Loucy (cell line): ENCODE results near the gene DCAF11.

Experiments
- H2AFZ ChIP-seq: fragments of 200-600 bp; sonication (generic); 2 replicates; pipeline ENCODE4 v1.6.0; 2016; ENCODE audit warnings: antibody characterized with exemption, mild to moderate bottlenecking, low read length, moderate library complexity
- H3F3A ChIP-seq: fragments of 200-600 bp; 2 replicates; pipeline ENCODE4 v1.6.0; 2016; ENCODE audit warnings: antibody characterized with exemption, low read depth, mild to moderate bottlenecking
- H3K27me3 ChIP-seq: fragments of 200-600 bp; sonication (generic); 2 replicates; pipeline ENCODE4 v1.6.1; 2014; ENCODE audit warnings: low read length, mild to moderate bottlenecking; ENCODE audit not compliant: insufficient read depth, poor library complexity, severe bottlenecking
- H3K36me3 ChIP-seq: fragments of 200-600 bp; sonication (generic); 2 replicates; pipeline ENCODE4 v1.6.1; 2016; ENCODE audit warnings: low read length; ENCODE audit not compliant: insufficient read depth
- H3K4me1 ChIP-seq: fragments of 200-600 bp; sonication (generic); 2 replicates; pipeline ENCODE4 v1.5.1; 2014; ENCODE audit warnings: low read length, mild to moderate bottlenecking; ENCODE audit not compliant: insufficient read depth, poor library complexity, severe bottlenecking
- H3K4me2 ChIP-seq: fragments of 200-600 bp; sonication (generic); 2 replicates; pipeline ENCODE4 v1.6.0; 2014; ENCODE audit warnings: antibody characterized with exemption, low read length, low read depth, mild to moderate bottlenecking; ENCODE audit not compliant: poor library complexity, severe bottlenecking
- H3K4me3 ChIP-seq: fragments of 200-600 bp; sonication (generic); 2 replicates; pipeline ENCODE4 v1.5.1; 2014; ENCODE audit warnings: low read length, mild to moderate bottlenecking, mixed read lengths; ENCODE audit not compliant: poor library complexity, severe bottlenecking
- H3K79me2 ChIP-seq: fragments of 200-600 bp; sonication (generic); 2 replicates; pipeline ENCODE4 v1.6.1; 2014; ENCODE audit warnings: low read length; ENCODE audit not compliant: insufficient read depth
- H3K9ac ChIP-seq: fragments of 200-600 bp; sonication (generic); 2 replicates; pipeline ENCODE4 v1.6.0; 2014; ENCODE audit warnings: mild to moderate bottlenecking, low read depth, low read length, moderate library complexity; ENCODE audit not compliant: poor library complexity, severe bottlenecking
- H3K9me2 ChIP-seq: fragments of 200-600 bp; sonication (generic); replicated peaks from 2 replicates; pipeline ENCODE4 v1.6.1; 2016; ENCODE audit warnings: low read depth, low read length, mixed read lengths
- H3K9me3 ChIP-seq: fragments of 200-600 bp; sonication (generic); 2 replicates; pipeline ENCODE4 v1.6.1; 2014; ENCODE audit warnings: mild to moderate bottlenecking, antibody characterized with exemption, low read length, low read depth; ENCODE audit not compliant: insufficient read depth
- H4K20me1 ChIP-seq: fragments of 200-600 bp; sonication (generic); 2 replicates; pipeline ENCODE4 v1.6.0; 2014; ENCODE audit warnings: antibody characterized with exemption, low read length, mild to moderate bottlenecking; ENCODE audit not compliant: insufficient read depth, poor library complexity, severe bottlenecking
- EZH2phosphoT487 ChIP-seq: fragments of 200-600 bp; IDR thresholded peaks from 2 replicates; pipeline ENCODE4 v1.6.1; 2018; ENCODE audit warnings: antibody characterized with exemption, mild to moderate bottlenecking, moderate library complexity, borderline replicate concordance
- TF ChIP-seq, protein P1 (sequence below): fragments of 200-600 bp; sonication (generic); conservative IDR thresholded peaks from 2 replicates; pipeline ENCODE4 v1.5.1; 2014; ENCODE audit warnings: mild to moderate bottlenecking, antibody characterized with exemption, low read length

Gene DCAF11

DNA sequence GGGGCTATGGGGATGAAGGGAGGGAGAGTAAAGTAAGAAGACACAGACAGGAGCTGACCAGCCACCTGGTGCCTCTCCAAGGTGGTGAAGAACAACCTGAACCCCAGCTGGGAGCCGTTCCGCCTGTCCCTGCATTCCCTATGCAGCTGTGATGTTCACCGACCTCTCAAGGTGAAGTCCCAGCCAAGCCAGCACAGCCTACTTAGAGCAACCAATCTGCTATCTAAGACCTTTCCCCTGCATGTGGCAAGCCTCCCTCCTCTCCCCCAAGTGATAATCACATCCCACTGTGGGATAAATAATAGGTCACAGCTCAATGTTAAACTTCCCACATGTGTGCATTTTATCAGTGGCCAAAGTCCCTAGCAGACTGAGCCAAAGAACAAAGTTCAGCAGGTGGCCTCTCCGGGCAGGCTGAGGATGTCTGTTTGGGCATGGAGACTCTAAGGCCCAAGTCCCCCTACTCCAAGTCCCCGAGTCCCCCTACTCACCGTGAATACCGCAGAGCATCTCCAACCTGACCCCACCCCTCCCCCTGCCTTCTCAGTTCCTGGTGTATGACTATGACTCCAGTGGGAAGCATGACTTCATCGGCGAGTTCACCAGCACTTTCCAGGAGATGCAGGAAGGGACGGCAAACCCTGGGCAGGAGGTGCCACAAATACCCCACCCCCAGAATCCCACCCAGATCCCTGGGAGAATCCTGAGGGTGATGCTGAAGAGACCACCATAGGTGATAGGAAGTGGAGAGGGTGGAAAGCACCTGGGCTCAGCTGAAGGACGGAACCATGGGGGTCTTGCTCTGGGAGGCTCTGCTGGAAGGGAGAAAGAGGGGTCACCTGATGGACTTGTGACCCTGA, 39.7 kb upstream of the DCAF11 start:
- Histone ChIP-seq H3F3A (no peaks in the 10 kb centered on the region), H3K36me3 (no peaks in the 10 kb centered on the region), H3K4me2 (no peak overlapping the region), H2AFZ (no peak overlapping the region), H4K20me1 (no peaks in the 10 kb centered on the region), H3K9me2 (no peaks in the 10 kb centered on the region), H3K9me3 (no peaks in the 10 kb centered on the region), H3K9ac (no peak overlapping the region), H3K27me3 (no peaks in the 10 kb centered on the region), H3K79me2 (no peaks in the 10 kb centered on the region), H3K4me1 (peaks cover 5% of the 10 kb centered on the region), H3K4me3 (no peak overlapping the region)
- TF ChIP-seq, protein P1, sequence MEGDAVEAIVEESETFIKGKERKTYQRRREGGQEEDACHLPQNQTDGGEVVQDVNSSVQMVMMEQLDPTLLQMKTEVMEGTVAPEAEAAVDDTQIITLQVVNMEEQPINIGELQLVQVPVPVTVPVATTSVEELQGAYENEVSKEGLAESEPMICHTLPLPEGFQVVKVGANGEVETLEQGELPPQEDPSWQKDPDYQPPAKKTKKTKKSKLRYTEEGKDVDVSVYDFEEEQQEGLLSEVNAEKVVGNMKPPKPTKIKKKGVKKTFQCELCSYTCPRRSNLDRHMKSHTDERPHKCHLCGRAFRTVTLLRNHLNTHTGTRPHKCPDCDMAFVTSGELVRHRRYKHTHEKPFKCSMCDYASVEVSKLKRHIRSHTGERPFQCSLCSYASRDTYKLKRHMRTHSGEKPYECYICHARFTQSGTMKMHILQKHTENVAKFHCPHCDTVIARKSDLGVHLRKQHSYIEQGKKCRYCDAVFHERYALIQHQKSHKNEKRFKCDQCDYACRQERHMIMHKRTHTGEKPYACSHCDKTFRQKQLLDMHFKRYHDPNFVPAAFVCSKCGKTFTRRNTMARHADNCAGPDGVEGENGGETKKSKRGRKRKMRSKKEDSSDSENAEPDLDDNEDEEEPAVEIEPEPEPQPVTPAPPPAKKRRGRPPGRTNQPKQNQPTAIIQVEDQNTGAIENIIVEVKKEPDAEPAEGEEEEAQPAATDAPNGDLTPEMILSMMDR: no peak
- TF ChIP-seq EZH2phosphoT487: no peak

DNA sequence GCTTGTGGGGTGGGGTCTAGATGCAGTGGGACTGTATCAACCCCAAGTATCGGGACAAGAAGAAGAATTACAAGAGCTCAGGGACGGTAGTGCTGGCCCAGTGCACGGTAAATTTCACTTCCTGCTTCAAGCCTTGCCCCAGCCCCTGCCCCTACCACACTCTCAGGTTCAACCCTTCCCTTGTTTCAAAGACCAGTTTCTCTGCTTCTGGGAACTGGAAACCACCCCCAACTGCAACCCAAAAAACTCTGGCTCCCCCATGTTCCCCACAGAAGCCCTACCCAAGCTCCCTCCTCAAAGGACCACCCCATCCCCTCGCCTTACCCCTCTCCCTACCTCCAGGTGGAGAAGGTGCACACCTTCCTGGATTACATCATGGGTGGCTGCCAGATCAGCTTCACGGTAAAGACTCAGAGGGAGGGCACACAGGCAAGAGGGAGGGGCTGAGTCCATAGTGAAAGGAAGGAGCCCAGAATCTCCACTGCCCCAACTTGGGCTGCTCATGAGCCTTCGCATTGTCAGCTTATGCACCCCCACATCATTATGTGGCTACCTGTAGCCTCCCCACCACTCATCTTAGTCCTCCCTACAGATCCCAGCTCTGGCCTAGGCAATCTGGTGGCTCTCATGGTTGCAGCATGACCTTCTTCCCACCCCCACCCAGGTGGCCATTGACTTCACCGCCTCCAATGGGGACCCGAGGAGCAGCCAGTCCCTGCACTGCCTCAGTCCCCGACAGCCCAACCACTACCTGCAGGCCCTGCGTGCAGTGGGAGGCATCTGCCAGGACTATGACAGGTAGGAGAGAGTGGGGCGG, 38.9 kb upstream of the DCAF11 start:
- Histone ChIP-seq H3K27me3 (no peaks in the 10 kb centered on the region), H3K79me2 (no peaks in the 10 kb centered on the region), H3K4me1 (peaks cover 13% of the 10 kb centered on the region), H2AFZ (no peak overlapping the region), H3K9ac (no peak overlapping the region), H3K9me2 (no peaks in the 10 kb centered on the region), H3K4me2 (no peak overlapping the region), H3K4me3 (no peak overlapping the region), H3F3A (no peaks in the 10 kb centered on the region), H3K9me3 (no peaks in the 10 kb centered on the region), H4K20me1 (no peaks in the 10 kb centered on the region), H3K36me3 (no peaks in the 10 kb centered on the region)
- TF ChIP-seq, protein P1: no peak
- TF ChIP-seq EZH2phosphoT487: no peak

DNA sequence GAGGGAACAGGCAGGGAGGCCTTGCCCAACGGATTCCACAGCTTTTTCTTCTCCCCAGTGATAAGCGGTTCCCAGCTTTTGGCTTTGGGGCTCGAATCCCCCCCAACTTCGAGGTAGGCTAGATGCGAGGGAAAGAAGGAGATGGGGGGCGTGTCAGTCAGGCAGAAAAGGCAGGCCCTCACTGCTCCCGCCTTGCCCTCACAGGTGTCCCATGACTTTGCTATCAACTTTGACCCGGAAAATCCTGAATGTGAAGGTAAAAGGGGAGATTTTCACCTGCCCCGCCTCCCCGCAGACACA, 38.3 kb upstream of the DCAF11 start:
- peaks cover 15% of the 10 kb centered on the region for H3K4me1 ChIP-seq
- TF ChIP-seq, protein P1: no peak
- no peak for TF ChIP-seq EZH2phosphoT487
- H3F3A ChIP-seq: no peaks in the 10 kb centered on the region
- H3K9me3 ChIP-seq: no peaks in the 10 kb centered on the region
- H4K20me1 ChIP-seq: no peaks in the 10 kb centered on the region
- no peaks in the 10 kb centered on the region for H3K27me3 ChIP-seq
- no peaks in the 10 kb centered on the region for H3K36me3 ChIP-seq
- no peak overlapping the region for H3K4me3 ChIP-seq
- no peak overlapping the region for H3K9ac ChIP-seq
- H3K4me2 ChIP-seq: no peak overlapping the region
- no peak overlapping the region for H2AFZ ChIP-seq
- H3K9me2 ChIP-seq: no peaks in the 10 kb centered on the region
- H3K79me2 ChIP-seq: no peaks in the 10 kb centered on the region
